NT2/D1 (cell line): ENCODE results near the gene SIL1.

Experiments
- YY1 ChIP-seq: IDR thresholded peaks from 2 replicates; pipeline ENCODE4 v1.6.1; 2011; ENCODE audit not compliant: insufficient read length, insufficient read depth
- ZNF274 ChIP-seq: IDR thresholded peaks from 2 replicates; pipeline ENCODE4 v1.6.1; 2011; ENCODE audit warnings: mild to moderate bottlenecking, low read depth, low read length

DNA sequence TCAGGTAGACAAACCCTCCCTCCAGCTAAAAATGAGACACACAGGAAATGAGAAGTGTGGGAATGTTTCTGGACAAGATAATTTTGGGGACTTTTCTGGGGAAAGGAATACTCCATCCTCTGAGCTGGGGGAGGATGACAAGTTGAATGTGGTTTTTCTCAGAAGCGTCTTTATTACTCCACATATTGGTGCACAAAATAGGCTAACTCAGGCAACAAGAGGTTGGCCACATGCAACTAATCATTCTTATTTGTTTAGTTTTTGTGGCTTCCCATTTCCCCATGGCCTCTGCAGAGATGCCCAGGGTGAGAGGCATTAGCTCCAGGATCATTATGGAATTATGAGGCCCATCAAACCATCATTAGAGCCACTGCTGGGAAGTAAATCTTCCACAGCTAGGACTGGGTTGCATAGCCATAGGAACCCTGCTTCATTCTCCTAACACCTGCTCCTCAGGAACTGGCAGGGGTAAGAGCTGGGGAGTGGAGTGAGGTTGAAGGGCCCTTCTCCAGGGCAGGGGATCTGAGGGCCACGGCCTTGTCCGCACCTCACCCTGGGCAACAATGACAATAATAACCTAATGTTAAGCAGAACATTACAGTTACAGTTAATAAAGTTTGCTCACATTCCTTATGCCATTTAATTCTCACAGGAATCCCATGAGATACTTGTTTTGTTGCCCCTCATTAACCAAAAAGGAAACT is 9.3 kb upstream of the SIL1 start:
- TF ChIP-seq YY1 (no peak), ZNF274 (no peak)
